Measurements from ENCODE around the gene SEMA4B.

SEMA4B gene

GRCh38 chr15:90201130-90201943, at the start of gene SEMA4B:
TSS of gene SEMA4B (plus strand) at chr15:90201330. CDS start at chr15:90201579, 249 bp downstream.
- DNase-seq (ENCODE audit: low spot score): peak; percentile 80
- CTCF ChIA-PET: interaction anchor here (0.6 to 0.7 kb wide), 2 partner anchors 20 to 27 kb away, joined by 3 read pairs; no protein-coding TSS in a partner anchor
- peak within 1 kb of the TSS; percentile 91 for H3K27ac ChIP-seq
- POLR2A ChIA-PET (ENCODE audit: low non-redundant PET): interaction anchor here (0.6 to 4.1 kb wide), 6 partner anchors 10 to 788 kb away, joined by 3 to 19 read pairs (median 3); partner anchors contain the start of gene TTLL13
- no peak for TF ChIP-seq CTCF (conservative IDR thresholded peaks at IDR 0.05; ENCODE audit: low read depth)

GRCh38 chr15:90151989-90152645, 49.0 kb upstream of the SEMA4B start:
- ChIA-PET CTCF (no interaction called here), POLR2A (ENCODE audit: low non-redundant PET) (interaction anchor here (1.0 kb wide), 1 partner anchor 10 kb away, joined by 8 read pairs; no protein-coding TSS in a partner anchor)
- H3K27ac ChIP-seq: no peak overlapping the region
- DNase-seq (ENCODE audit: low spot score): no peak
- TF ChIP-seq CTCF (conservative IDR thresholded peaks at IDR 0.05; ENCODE audit: low read depth): no peak

GRCh38 chr15:90153658-90154057, 47.5 kb upstream of the SEMA4B start:
- no peak for TF ChIP-seq CTCF (conservative IDR thresholded peaks at IDR 0.05; ENCODE audit: low read depth)
- no peak for DNase-seq (ENCODE audit: low spot score)
- ChIA-PET POLR2A (ENCODE audit: low non-redundant PET) (interaction anchor here (0.6 kb wide), 1 partner anchor 61 kb away, joined by 14 read pairs; no protein-coding TSS in a partner anchor), CTCF (interaction anchor here (0.7 kb wide), 1 partner anchor 26 kb away, joined by 3 read pairs; no protein-coding TSS in a partner anchor)
- no peak overlapping the region for H3K27ac ChIP-seq

GRCh38 chr15:90154246-90154645, 46.9 kb upstream of the SEMA4B start:
- ChIA-PET POLR2A (ENCODE audit: low non-redundant PET) (interaction anchor here (0.6 kb wide), 1 partner anchor 60 kb away, joined by 14 read pairs; no protein-coding TSS in a partner anchor), CTCF (no interaction called here)
- H3K27ac ChIP-seq: peak overlapping the region; percentile 9; the same call in 1 of the 2 replicates
- TF ChIP-seq CTCF (conservative IDR thresholded peaks at IDR 0.05; ENCODE audit: low read depth): no peak
- DNase-seq (ENCODE audit: low spot score): no peak

GRCh38 chr15:90154861-90155626, 46.1 kb upstream of the SEMA4B start:
- POLR2A ChIA-PET (ENCODE audit: low non-redundant PET): interaction anchor here (0.6 kb wide), 1 partner anchor 78 kb away, joined by 4 read pairs; no protein-coding TSS in a partner anchor
- no peak for DNase-seq (ENCODE audit: low spot score)
- TF ChIP-seq CTCF (conservative IDR thresholded peaks at IDR 0.05; ENCODE audit: low read depth): no peak
- CTCF ChIA-PET: interaction anchor here (0.7 kb wide), 1 partner anchor 52 kb away, joined by 4 read pairs; no protein-coding TSS in a partner anchor
- peak overlapping the region; percentile 9; the same call in 1 of the 2 replicates for H3K27ac ChIP-seq
